ENCODE results near the gene SH3RF1. TPM values are rescaled to one million over a fixed set of nuclear protein-coding genes. Genes with fewer than 3 reads are reported as not detected.
"Not testable (repeated sequence)": the region's sequence is repeated elsewhere in the genome, so short reads cannot be mapped to it uniquely, and the experiment has no call there.

SH3RF1 gene
- total RNA-seq, 3 donors from 2014 or later, result 45.3 to 82.3 (median 65.5) TPM

DNA sequence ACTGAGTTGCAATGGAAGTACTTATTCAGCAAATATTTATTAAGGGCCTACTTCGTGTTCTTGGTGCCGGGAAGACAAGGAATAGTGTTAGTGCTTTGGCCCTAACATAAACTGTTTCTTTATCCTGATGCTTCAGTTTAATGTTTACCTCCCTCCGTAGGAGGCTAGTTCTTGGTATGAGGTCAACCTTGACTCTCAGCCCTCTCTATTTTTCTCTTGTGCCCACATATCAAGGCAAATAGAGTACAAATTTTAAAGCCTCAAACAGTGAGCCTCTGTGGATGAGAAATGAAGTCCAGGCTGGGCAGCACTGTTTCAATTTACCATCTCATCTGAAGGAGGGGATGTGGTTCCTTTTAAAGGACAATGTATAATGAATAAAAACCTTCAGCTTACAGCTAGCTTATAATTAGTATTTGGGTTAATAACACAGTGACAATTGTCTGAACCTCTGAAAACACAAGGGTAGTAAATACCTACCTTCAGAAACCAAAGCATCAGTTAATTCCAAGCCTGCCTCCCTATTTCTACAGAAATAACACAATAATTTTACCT, 68.5 kb downstream of the SH3RF1 start:
- no peak for ATAC-seq
- TF ChIP-seq, protein P1, sequence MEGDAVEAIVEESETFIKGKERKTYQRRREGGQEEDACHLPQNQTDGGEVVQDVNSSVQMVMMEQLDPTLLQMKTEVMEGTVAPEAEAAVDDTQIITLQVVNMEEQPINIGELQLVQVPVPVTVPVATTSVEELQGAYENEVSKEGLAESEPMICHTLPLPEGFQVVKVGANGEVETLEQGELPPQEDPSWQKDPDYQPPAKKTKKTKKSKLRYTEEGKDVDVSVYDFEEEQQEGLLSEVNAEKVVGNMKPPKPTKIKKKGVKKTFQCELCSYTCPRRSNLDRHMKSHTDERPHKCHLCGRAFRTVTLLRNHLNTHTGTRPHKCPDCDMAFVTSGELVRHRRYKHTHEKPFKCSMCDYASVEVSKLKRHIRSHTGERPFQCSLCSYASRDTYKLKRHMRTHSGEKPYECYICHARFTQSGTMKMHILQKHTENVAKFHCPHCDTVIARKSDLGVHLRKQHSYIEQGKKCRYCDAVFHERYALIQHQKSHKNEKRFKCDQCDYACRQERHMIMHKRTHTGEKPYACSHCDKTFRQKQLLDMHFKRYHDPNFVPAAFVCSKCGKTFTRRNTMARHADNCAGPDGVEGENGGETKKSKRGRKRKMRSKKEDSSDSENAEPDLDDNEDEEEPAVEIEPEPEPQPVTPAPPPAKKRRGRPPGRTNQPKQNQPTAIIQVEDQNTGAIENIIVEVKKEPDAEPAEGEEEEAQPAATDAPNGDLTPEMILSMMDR (IDR thresholded peaks at IDR 0.05), result no peak
- no peaks in the 10 kb centered on the region for H3K9me3 ChIP-seq
- H3K4me3 ChIP-seq, result no peak overlapping the region
- peaks cover 4% of the 10 kb centered on the region for H3K4me1 ChIP-seq (ENCODE audit: low read depth)
- H3K36me3 ChIP-seq (ENCODE audit: low read depth), result no peaks in the 10 kb centered on the region
- intact Hi-C loops (cut with DNase I, micrococcal nuclease), result no loop called here
- no peak for DNase-seq

DNA sequence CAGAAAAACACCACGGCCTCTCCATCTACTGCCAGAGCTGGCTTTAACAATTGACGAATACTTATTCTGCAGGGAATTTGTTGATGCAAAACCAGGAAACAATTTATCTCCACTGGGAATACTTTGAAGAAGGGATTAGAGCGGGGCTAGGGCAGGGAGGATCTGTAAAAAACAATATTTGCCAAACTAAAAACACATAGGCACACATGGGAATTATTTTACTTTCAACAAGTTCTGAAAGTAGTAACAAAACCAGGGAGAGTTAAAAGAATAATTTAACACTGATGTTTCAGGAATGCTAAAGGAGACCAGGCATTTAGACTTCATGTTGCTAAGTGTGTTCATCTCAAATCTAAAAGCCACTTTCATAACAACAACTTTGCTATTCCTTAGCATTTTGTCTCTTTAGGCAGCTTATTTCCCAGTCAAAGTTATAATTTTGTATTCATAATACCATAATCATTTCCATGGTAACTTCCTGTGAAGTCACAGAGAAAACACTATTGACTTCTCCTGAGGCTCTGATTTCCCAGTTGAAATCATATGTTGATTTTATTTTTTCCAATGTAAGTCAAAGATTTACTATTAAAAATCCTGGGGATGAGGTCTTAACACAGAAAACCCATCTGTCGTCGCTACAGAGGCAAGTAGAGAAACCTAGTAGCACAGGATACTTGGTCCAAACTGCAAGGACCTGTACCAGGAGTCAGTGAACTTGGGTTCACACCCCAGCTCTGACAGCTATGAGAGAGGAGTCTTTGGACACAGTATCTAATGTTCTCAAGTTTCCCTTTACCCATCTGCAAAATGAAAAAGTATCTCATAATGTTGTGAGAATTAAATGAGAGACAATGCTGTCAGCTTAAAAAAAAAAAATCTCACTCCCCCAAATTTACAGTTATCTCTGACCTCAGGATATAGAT, 69.3 kb downstream of the SH3RF1 start:
- no peak for DNase-seq
- Histone ChIP-seq H3K9me3 (no peaks in the 10 kb centered on the region), H3K4me3 (no peak overlapping the region), H3K36me3 (ENCODE audit: low read depth) (no peaks in the 10 kb centered on the region), H3K4me1 (ENCODE audit: low read depth) (peaks cover 4% of the 10 kb centered on the region)
- peak; percentile 21 for ATAC-seq
- TF ChIP-seq, protein P1 (IDR thresholded peaks at IDR 0.05), result no peak
- intact Hi-C loops (cut with DNase I, micrococcal nuclease), result no loop called here

DNA sequence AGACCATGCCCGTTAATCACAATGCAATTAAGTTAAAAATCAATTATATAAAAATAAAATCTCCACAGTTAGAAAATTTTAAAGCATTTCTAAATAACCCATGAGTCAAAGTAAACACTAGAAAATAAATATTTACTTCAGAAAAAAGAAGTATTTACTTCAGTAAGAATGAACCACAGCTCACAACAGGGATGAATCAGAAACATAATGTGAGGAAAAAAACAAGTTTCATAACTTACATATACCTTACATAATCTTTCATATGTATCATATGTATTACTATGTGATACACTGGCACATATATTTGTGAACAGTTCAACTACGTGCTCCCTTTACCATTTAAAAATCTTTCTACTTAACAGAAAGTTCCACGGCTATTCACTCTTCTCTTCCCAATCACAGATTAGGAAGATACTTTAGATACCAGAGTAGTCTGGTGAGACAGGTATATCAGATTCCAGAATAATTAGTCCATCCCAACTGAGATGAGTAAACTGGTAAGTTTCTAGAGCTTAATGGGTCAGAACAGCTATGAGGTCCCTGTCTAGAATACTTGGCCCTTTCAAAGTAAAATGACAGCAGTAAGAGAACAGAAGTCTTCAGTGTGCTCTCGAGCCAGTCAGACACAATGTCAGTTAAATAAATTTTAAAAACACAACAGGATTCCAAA, 70.3 kb downstream of the SH3RF1 start:
- Histone ChIP-seq H3K4me1 (ENCODE audit: low read depth) (peaks cover 9% of the 10 kb centered on the region), H3K36me3 (ENCODE audit: low read depth) (no peaks in the 10 kb centered on the region), H3K9me3 (no peaks in the 10 kb centered on the region), H3K4me3 (no peak overlapping the region)
- DNase-seq (no peak), ATAC-seq (no peak)
- TF ChIP-seq, protein P1 (IDR thresholded peaks at IDR 0.05), result no peak
- intact Hi-C loops (cut with DNase I, micrococcal nuclease), result no loop called here

DNA sequence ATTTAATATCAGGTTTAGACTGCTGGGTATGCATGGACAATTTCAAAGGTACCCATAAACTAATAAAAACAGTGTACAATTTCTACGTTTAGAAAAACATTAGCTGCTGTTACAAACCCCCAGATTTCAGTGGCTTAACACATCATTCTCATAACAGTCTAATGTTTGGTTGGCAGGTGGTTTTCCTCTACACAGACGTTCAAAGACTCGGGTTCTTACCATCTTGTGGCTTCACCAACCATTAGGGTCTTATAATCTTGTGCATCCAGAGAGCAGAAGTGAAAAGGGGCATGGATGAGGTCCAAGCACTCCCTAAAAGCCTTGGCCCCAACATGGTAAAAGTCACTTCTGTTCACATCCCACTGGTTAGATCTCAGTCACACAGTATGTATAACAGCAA, 71.6 kb downstream of the SH3RF1 start:
- no peak for ATAC-seq
- H3K36me3 ChIP-seq (ENCODE audit: low read depth), result no peaks in the 10 kb centered on the region
- H3K4me3 ChIP-seq, result no peak overlapping the region
- intact Hi-C loops (cut with DNase I, micrococcal nuclease), result no loop called here
- H3K4me1 ChIP-seq (ENCODE audit: low read depth), result peaks cover 9% of the 10 kb centered on the region
- no peak for DNase-seq
- no peaks in the 10 kb centered on the region for H3K9me3 ChIP-seq
- TF ChIP-seq, protein P1 (IDR thresholded peaks at IDR 0.05), result no peak

DNA sequence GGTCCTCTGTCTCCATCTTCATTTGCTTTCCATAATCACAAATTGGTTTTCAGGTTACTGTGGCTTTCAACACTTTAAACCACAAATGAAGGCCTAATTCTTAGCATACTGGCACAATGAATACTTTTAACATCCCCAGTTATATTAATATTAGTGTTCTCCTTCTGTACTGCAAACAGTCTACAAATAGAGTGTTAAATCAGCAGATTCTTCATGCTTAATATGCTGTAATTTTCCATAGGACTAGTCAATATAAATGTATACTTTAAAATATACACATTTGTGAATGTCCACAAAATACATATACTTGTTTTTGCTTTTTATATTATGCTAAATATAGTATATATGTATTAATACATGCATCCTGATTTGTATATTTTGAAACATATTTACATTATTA, 72.6 kb downstream of the SH3RF1 start:
- DNase-seq, result no peak
- Histone ChIP-seq H3K9me3 (no peaks in the 10 kb centered on the region), H3K4me1 (ENCODE audit: low read depth) (peaks cover 9% of the 10 kb centered on the region), H3K36me3 (ENCODE audit: low read depth) (no peaks in the 10 kb centered on the region), H3K4me3 (no peak overlapping the region)
- intact Hi-C loops (cut with DNase I, micrococcal nuclease), result no loop called here
- TF ChIP-seq, protein P1 (IDR thresholded peaks at IDR 0.05), result no peak
- no peak for ATAC-seq

DNA sequence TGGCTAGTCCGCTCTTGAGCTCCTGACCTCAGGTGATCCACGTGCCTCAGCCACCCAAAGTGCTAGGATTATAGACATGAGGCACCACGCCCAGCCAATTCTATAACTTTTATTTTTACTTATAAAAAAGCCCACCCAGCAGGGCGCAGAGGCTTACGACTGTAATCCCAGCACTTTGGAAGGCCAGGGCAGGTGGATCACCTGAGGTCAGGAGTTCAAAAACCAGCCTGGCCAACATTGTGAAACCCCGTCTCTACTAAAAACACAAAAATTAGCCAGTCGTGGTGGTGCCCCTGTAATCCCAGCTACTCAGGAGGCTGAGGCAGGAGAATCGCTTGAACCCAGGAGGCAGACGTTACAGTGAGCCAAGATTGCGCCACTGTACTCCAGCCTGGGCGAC, 73.5 kb downstream of the SH3RF1 start:
- intact Hi-C loops (cut with DNase I, micrococcal nuclease), result not testable (repeated sequence)

More for the DNA sequence above, 73.5 kb downstream of the SH3RF1 start:
- not testable (repeated sequence) for H3K4me1 ChIP-seq (ENCODE audit: low read depth); H3K4me3 ChIP-seq; H3K9me3 ChIP-seq; H3K36me3 ChIP-seq (ENCODE audit: low read depth); DNase-seq; ATAC-seq
